SK-N-SH (cell line): ENCODE measurements around the gene POU2F1. TPM values are rescaled to one million over a fixed set of nuclear protein-coding genes. Genes with fewer than 3 reads are reported as not detected.

Source experiments
- CTCF ChIA-PET: fragments of 300-600, 350-600 bp; formaldehyde crosslinking; extraction: SDS; loops from one replicate; lab custom pipeline; 2021; lab: Yijun Ruan, JAX
- POLR2A ChIA-PET: fragments of 350-600 bp; sonication (Branson Sonifier 250); formaldehyde crosslinking; extraction: SDS; loops from one replicate; lab custom pipeline; 2020; ENCODE audit warnings: antibody characterized with exemption, inconsistent platforms; lab: Yijun Ruan, JAX
- DNase-seq: peaks from one replicate; pipeline ENCODE4 v3.0.0; 2012
- H2AFZ ChIP-seq: fragments of 200-600 bp; sonication (generic); 2 replicates; pipeline ENCODE4 v1.8.1; 2016; ENCODE audit warnings: antibody characterized with exemption, mild to moderate bottlenecking, low read depth
- H3F3A ChIP-seq: fragments of 200-600 bp; sonication (generic); replicated peaks from 2 replicates; pipeline ENCODE3; 2016; ENCODE audit warnings: antibody characterized with exemption, mild to moderate bottlenecking; ENCODE audit not compliant: insufficient read depth
- H3K27ac ChIP-seq, 2 experiments: fragments of 200-500 bp in 1 of 2; fragments of 200-600 bp in 1 of 2; sonication (Bioruptor generic) in 1 of 2; sonication (generic), shearing (Covaris generic) in 1 of 2; 2 replicates each; pipeline versions ENCODE4 v1.5.1 to v1.6.1; 2014 to 2016; ENCODE audit warnings: low read depth in 2 of 2, inconsistent platforms in 1 of 2, low read length in 1 of 2, mild to moderate bottlenecking in 1 of 2, mixed read lengths in 1 of 2
- H3K27me3 ChIP-seq: fragments of 200-600 bp; sonication (generic), shearing (Covaris generic); 2 replicates; pipeline ENCODE4 v1.6.1; 2016; ENCODE audit warnings: mixed run types; ENCODE audit not compliant: insufficient read depth
- H3K36me3 ChIP-seq, 2 experiments: fragments of 200-500 bp in 1 of 2; fragments of 200-600 bp in 1 of 2; sonication (Bioruptor generic) in 1 of 2; sonication (generic) in 1 of 2; replicated peaks in 1 of 2; 2 replicates each; pipeline versions ENCODE3 to v1.5.1; 2014 to 2016; ENCODE audit warnings: low read length in 1 of 2, mild to moderate bottlenecking in 1 of 2; ENCODE audit not compliant: insufficient read depth in 2 of 2, control insufficient read depth in 1 of 2
- H3K4me1 ChIP-seq, 2 experiments: fragments of 200-500 bp in 1 of 2; fragments of 200-600 bp in 1 of 2; sonication (Bioruptor generic) in 1 of 2; sonication (generic), shearing (Covaris generic) in 1 of 2; 2 replicates each; pipeline versions ENCODE4 v1.5.1 to v1.6.1; 2014 to 2016; ENCODE audit warnings: low read depth in 1 of 2, low read length in 1 of 2, mixed run types in 1 of 2; ENCODE audit not compliant: insufficient read depth in 2 of 2, control insufficient read depth in 1 of 2
- H3K4me2 ChIP-seq: fragments of 200-600 bp; sonication (generic), shearing (Covaris generic); 2 replicates; pipeline ENCODE4 v1.6.1; 2017; ENCODE audit warnings: mixed run types
- H3K4me3 ChIP-seq, 2 experiments: fragments of 200-500 bp in 1 of 2; fragments of 200-600 bp in 1 of 2; sonication (Bioruptor generic) in 1 of 2; sonication (generic), shearing (Covaris generic) in 1 of 2; 2 replicates each; pipeline versions ENCODE4 v1.5.1 to v1.8.1; 2014 to 2016; ENCODE audit warnings: low read depth in 2 of 2, inconsistent platforms in 1 of 2, low read length in 1 of 2, mild to moderate bottlenecking in 1 of 2, mixed read lengths in 1 of 2, moderate library complexity in 1 of 2
- H3K79me2 ChIP-seq: fragments of 200-600 bp; sonication (generic); 2 replicates; pipeline ENCODE4 v1.8.1; 2017; ENCODE audit warnings: mild to moderate bottlenecking; ENCODE audit not compliant: insufficient read depth
- H3K9ac ChIP-seq: fragments of 200-600 bp; sonication (generic); 2 replicates; pipeline ENCODE4 v1.6.1; 2017; ENCODE audit warnings: mixed run types
- H3K9me2 ChIP-seq: fragments of 200-600 bp; sonication (generic); 2 replicates; pipeline ENCODE4 v1.6.1; 2017; ENCODE audit warnings: mixed run types
- H3K9me3 ChIP-seq: fragments of 200-600 bp; sonication (generic); 2 replicates; pipeline ENCODE4 v1.6.1; 2017; ENCODE audit warnings: mixed run types, mild to moderate bottlenecking, moderate library complexity
- H4K20me1 ChIP-seq: fragments of 200-600 bp; sonication (generic); 2 replicates; pipeline ENCODE4 v1.6.1; 2017; ENCODE audit warnings: mild to moderate bottlenecking, mixed run types; ENCODE audit not compliant: insufficient read depth
- CTCF ChIP-seq: fragments of 200-600 bp; sonication (generic); IDR thresholded peaks from 2 replicates; pipeline ENCODE4 v1.6.1; 2017; ENCODE audit warnings: antibody characterized with exemption, mild to moderate bottlenecking, moderate library complexity
- ELF1 ChIP-seq: IDR thresholded peaks from 2 replicates; pipeline ENCODE4 v1.4.0; 2012
- EP300 ChIP-seq, 2 experiments: IDR thresholded peaks; 2 replicates each; pipeline versions ENCODE4 v1.4.0 to v1.6.1; 2012; ENCODE audit warnings: borderline replicate concordance in 1 of 2, low read depth in 1 of 2, low read length in 1 of 2
- EZH2phosphoT487 ChIP-seq: fragments of 200-600 bp; sonication (generic); IDR thresholded peaks from 2 replicates; pipeline ENCODE4 v1.6.1; 2017; ENCODE audit warnings: low read depth, mixed run types, mild to moderate bottlenecking, antibody characterized with exemption, moderate library complexity, borderline replicate concordance
- FOSL2 ChIP-seq: IDR thresholded peaks from 2 replicates; pipeline ENCODE4 v1.4.0; 2012; ENCODE audit warnings: low read depth, mild to moderate bottlenecking, moderate library complexity, borderline replicate concordance
- GABPA ChIP-seq: IDR thresholded peaks from 2 replicates; pipeline ENCODE4 v1.4.0; 2012; ENCODE audit warnings: low read depth, mild to moderate bottlenecking
- GATA2 ChIP-seq: sonication (generic); formaldehyde crosslinking; IDR thresholded peaks from 2 replicates; pipeline ENCODE4 v1.5.0; 2020; ENCODE audit warnings: mild to moderate bottlenecking, missing genetic modification reagents
- JUND ChIP-seq: IDR thresholded peaks from 2 replicates; pipeline ENCODE4 v1.4.0; 2012
- MEF2A ChIP-seq: IDR thresholded peaks from 2 replicates; pipeline ENCODE4 v1.4.0; 2012; ENCODE audit warnings: low read depth, borderline replicate concordance
- NFIC ChIP-seq: IDR thresholded peaks from 2 replicates; pipeline ENCODE4 v1.4.0; 2012; ENCODE audit warnings: borderline replicate concordance
- NRF1 ChIP-seq: IDR thresholded peaks from 2 replicates; pipeline ENCODE4 v1.6.1; 2012; ENCODE audit warnings: low read depth, mild to moderate bottlenecking, low read length
- PBX3 ChIP-seq: IDR thresholded peaks from 2 replicates; pipeline ENCODE4; 2012
- POLR2AphosphoS5 ChIP-seq: IDR thresholded peaks from 2 replicates; pipeline ENCODE4 v1.6.1; 2012; ENCODE audit warnings: low read depth, low read length
- RAD21 ChIP-seq: IDR thresholded peaks from 2 replicates; pipeline ENCODE4 v1.6.1; 2012; ENCODE audit warnings: mild to moderate bottlenecking, low read length
- RCOR1 ChIP-seq: fragments of 150-350 bp; IDR thresholded peaks from 2 replicates; pipeline ENCODE4 v1.6.1; 2017; ENCODE audit warnings: antibody characterized with exemption, low read length
- RFX5 ChIP-seq: IDR thresholded peaks from 2 replicates; pipeline ENCODE4 v1.6.1; 2012; ENCODE audit warnings: mild to moderate bottlenecking, improper control_type of control experiment, low read length
- SIN3A ChIP-seq: IDR thresholded peaks from 2 replicates; pipeline ENCODE4 v1.6.1; 2012; ENCODE audit warnings: low read depth, mild to moderate bottlenecking, low read length, moderate library complexity, borderline replicate concordance
- SMC3 ChIP-seq: IDR thresholded peaks from 2 replicates; pipeline ENCODE4 v1.6.1; 2012; ENCODE audit warnings: low read depth, low read length, improper control_type of control experiment
- TAF1 ChIP-seq: IDR thresholded peaks from 2 replicates; pipeline ENCODE4 v1.6.1; 2012; ENCODE audit warnings: low read depth, mild to moderate bottlenecking, low read length, moderate library complexity, borderline replicate concordance
- TCF12 ChIP-seq: IDR thresholded peaks from 2 replicates; pipeline ENCODE4 v1.4.0; 2012
- TEAD4 ChIP-seq: IDR thresholded peaks from 2 replicates; pipeline ENCODE4 v1.4.0; 2012; ENCODE audit warnings: mild to moderate bottlenecking, borderline replicate concordance; ENCODE audit not compliant: insufficient read depth
- USF1 ChIP-seq: IDR thresholded peaks from 2 replicates; pipeline ENCODE4 v1.4.0; 2012; ENCODE audit warnings: low read depth, borderline replicate concordance
- WGBS: methylation state at CpG from one replicate; pipeline ENCODE4 v1.1.6; 2017; ENCODE audit warnings: low lambda C conversion rate; 5-methylcytosine and 5-hydroxymethylcytosine counted together
- polyA plus RNA-seq, 3 experiments: library from polyadenylated mRNA; depleted of rRNA; stranded (reverse); fragments of >200 nt; gene quantifications; 2 replicates each; pipeline ENCODE4 v1.2.3, GENCODE V29; 2012
- TF ChIP-seq, protein P1 (sequence below): fragments of 150-350 bp; IDR thresholded peaks from 2 replicates; pipeline ENCODE4 v1.6.1; 2016; ENCODE audit warnings: mild to moderate bottlenecking, low read depth, low read length

The POU2F1 gene
- polyA plus RNA-seq, 1 of the 3 experiments (the other 2 are of a cell fraction): 1.2 TPM

- CTCF ChIA-PET: interaction anchor here (0.9 to 5.1 kb wide), 3 partner anchors 32 to 103 kb away, joined by 3 to 32 read pairs (median 8); no protein-coding TSS in a partner anchor
These were observed 150.3 kb downstream of the POU2F1 start for GRCh38 chr1:167371030-167371429.

GRCh38 chr1:167373398-167373797, 152.7 kb downstream of the POU2F1 start:
- no peaks in the 10 kb centered on the region for H3K9me3 ChIP-seq
- peaks cover 0 to 7% of the 10 kb centered on the region in 2 experiments; a peak in 2 of 4 replicates for H3K4me1 ChIP-seq
- no peak overlapping the region for H3K4me2 ChIP-seq
- H3K4me3 ChIP-seq: no peak overlapping the region; a peak in 1 of 4 replicates
- peak overlapping the region in 1 of 2 experiments; percentile 78; a peak in 2 of 4 replicates for H3K27ac ChIP-seq
- DNase-seq: peak; percentile 65
- no peaks in the 10 kb centered on the region for H3K79me2 ChIP-seq
- H3K27me3 ChIP-seq: no peaks in the 10 kb centered on the region
- ChIA-PET POLR2A (interaction anchor here (1.5 kb wide), 1 partner anchor 59 kb away, joined by 3 read pairs; no protein-coding TSS in a partner anchor), CTCF (interaction anchor here (0.7 to 5.1 kb wide), 19 partner anchors 11 to 463 kb away, joined by 3 to 32 read pairs (median 4); no protein-coding TSS in a partner anchor)
- 68% methylated on average over 1 of the region's 1 CpG for WGBS
- no peak overlapping the region for H2AFZ ChIP-seq
- H3K9ac ChIP-seq: no peak overlapping the region
- no peaks in the 10 kb centered on the region for H3K9me2 ChIP-seq
- H3F3A ChIP-seq: peaks cover 10% of the 10 kb centered on the region
- no peaks in the 10 kb centered on the region for H4K20me1 ChIP-seq
- peaks cover 19 to 21% of the 10 kb centered on the region in 2 experiments for H3K36me3 ChIP-seq
- TF ChIP-seq RAD21: no peak; the same call in 1 of the 2 replicates
- TF ChIP-seq GATA2: peak; percentile 63
- TF ChIP-seq RCOR1: peak; percentile 58
- no peak for TF ChIP-seq TAF1
- TF ChIP-seq ELF1: no peak
- TF ChIP-seq SIN3A: no peak
- TF ChIP-seq NRF1: no peak
- TF ChIP-seq PBX3: peak; percentile 20; the same call in 1 of the 2 replicates
- no peak for TF ChIP-seq CTCF
- 0 out of 2 replicates have a peak, but pooled peaks have one; percentile 18 for TF ChIP-seq POLR2AphosphoS5
- TF ChIP-seq, protein P1, sequence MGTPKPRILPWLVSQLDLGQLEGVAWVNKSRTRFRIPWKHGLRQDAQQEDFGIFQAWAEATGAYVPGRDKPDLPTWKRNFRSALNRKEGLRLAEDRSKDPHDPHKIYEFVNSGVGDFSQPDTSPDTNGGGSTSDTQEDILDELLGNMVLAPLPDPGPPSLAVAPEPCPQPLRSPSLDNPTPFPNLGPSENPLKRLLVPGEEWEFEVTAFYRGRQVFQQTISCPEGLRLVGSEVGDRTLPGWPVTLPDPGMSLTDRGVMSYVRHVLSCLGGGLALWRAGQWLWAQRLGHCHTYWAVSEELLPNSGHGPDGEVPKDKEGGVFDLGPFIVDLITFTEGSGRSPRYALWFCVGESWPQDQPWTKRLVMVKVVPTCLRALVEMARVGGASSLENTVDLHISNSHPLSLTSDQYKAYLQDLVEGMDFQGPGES: no peak
- TF ChIP-seq RFX5: peak; percentile 29; the same call in 1 of the 2 replicates
- no peak for TF ChIP-seq MEF2A
- no peak for TF ChIP-seq TEAD4
- no peak for TF ChIP-seq USF1
- no peak for TF ChIP-seq SMC3
- peak; percentile 75 for TF ChIP-seq TCF12
- TF ChIP-seq GABPA: no peak
- TF ChIP-seq FOSL2: no peak
- TF ChIP-seq EP300 (IDR thresholded peaks at IDR 0.05; ENCODE audit: borderline replicate concordance in 1 of 2, low read depth in 1 of 2, low read length in 1 of 2): peak in 1 of 2 experiments; percentile 66; a peak in 2 of 4 replicates
- no peak for TF ChIP-seq NFIC
- TF ChIP-seq JUND: no peak

More at GRCh38 chr1:167371030-167371429, 150.3 kb downstream of the POU2F1 start:
- Histone ChIP-seq H3K27ac (no peak overlapping the region), H3F3A (peaks cover 3% of the 10 kb centered on the region), H3K27me3 (no peaks in the 10 kb centered on the region), H2AFZ (no peak overlapping the region), H3K79me2 (no peaks in the 10 kb centered on the region), H3K4me1 (peaks cover 0 to 7% of the 10 kb centered on the region in 2 experiments; a peak in 2 of 4 replicates), H3K36me3 (peaks cover 5 to 20% of the 10 kb centered on the region in 2 experiments), H3K4me3 (no peak overlapping the region), H3K9ac (no peak overlapping the region), H3K9me3 (no peaks in the 10 kb centered on the region)
- no peak for DNase-seq
- 93% methylated on average over 4 of the region's 4 CpGs for WGBS
- TF ChIP-seq SMC3 (no peak), RAD21 (no peak), GATA2 (no peak), EZH2phosphoT487 (no peak), NFIC (no peak)
- TF ChIP-seq, all 33 proteins: peak for 0
- Histone ChIP-seq H4K20me1 (no peaks in the 10 kb centered on the region), H3K4me2 (no peak overlapping the region), H3K9me2 (no peaks in the 10 kb centered on the region)
- POLR2A ChIA-PET: no interaction called here
